MM.1S (cell line): Measurements from ENCODE around the gene LRATD1.

ENCODE experiments used
- DNase-seq: peaks from one replicate; pipeline ENCODE4 v3.0.0-alpha.2; 2015
- H2AFZ ChIP-seq: fragments of 300-600 bp; sonication (generic); 2 replicates; pipeline ENCODE4 v1.6.0; 2016; ENCODE audit warnings: antibody characterized with exemption, low read length
- H3F3A ChIP-seq: fragments of 300-600 bp; sonication (generic); 2 replicates; pipeline ENCODE4 v1.6.1; 2016; ENCODE audit warnings: mild to moderate bottlenecking, antibody characterized with exemption, low read length, moderate library complexity, mixed read lengths; ENCODE audit not compliant: insufficient read depth
- H3K27ac ChIP-seq: fragments of 300-600 bp; sonication (generic); 2 replicates; pipeline ENCODE4 v1.5.1; 2016; ENCODE audit warnings: mild to moderate bottlenecking, low read length
- H3K27me3 ChIP-seq: fragments of 300-600 bp; sonication (generic); replicated peaks from 2 replicates; pipeline ENCODE4 v1.6.0; 2016; ENCODE audit warnings: low read length; ENCODE audit not compliant: insufficient read depth
- H3K36me3 ChIP-seq: fragments of 300-600 bp; sonication (generic); replicated peaks from 2 replicates; pipeline ENCODE4 v1.6.1; 2016; ENCODE audit warnings: mild to moderate bottlenecking, low read length, mixed read lengths; ENCODE audit not compliant: insufficient read depth
- H3K4me1 ChIP-seq: fragments of 300-600 bp; sonication (generic); 2 replicates; pipeline ENCODE4 v1.6.1; 2016; ENCODE audit warnings: low read length, mixed read lengths
- H3K4me2 ChIP-seq: fragments of 300-600 bp; sonication (generic); 2 replicates; pipeline ENCODE4 v1.6.0; 2016; ENCODE audit warnings: low read depth, low read length
- H3K4me3 ChIP-seq: fragments of 300-600 bp; sonication (generic); 2 replicates; pipeline ENCODE4 v1.5.1; 2016; ENCODE audit warnings: low read length, mixed read lengths
- H3K79me2 ChIP-seq: fragments of 300-600 bp; sonication (generic); 2 replicates; pipeline ENCODE4 v1.6.1; 2016; ENCODE audit warnings: mixed run types, low read length, mixed read lengths
- H3K9ac ChIP-seq: fragments of 300-600 bp; sonication (generic); 2 replicates; pipeline ENCODE4 v1.6.1; 2016; ENCODE audit warnings: low read length, mixed read lengths
- H3K9me2 ChIP-seq: fragments of 300-600 bp; sonication (generic); replicated peaks from 2 replicates; pipeline ENCODE4 v1.6.1; 2016; ENCODE audit warnings: mild to moderate bottlenecking, low read length, mixed read lengths; ENCODE audit not compliant: insufficient read depth
- H3K9me3 ChIP-seq: fragments of 300-600 bp; sonication (generic); replicated peaks from 2 replicates; pipeline ENCODE4 v1.6.1; 2016; ENCODE audit warnings: mild to moderate bottlenecking, low read length, mixed read lengths; ENCODE audit not compliant: insufficient read depth
- H4K20me1 ChIP-seq: fragments of 300-600 bp; sonication (generic); 2 replicates; pipeline ENCODE4 v1.6.1; 2016; ENCODE audit warnings: mild to moderate bottlenecking, low read length, moderate library complexity, mixed read lengths; ENCODE audit not compliant: insufficient read depth
- CTCF ChIP-seq: fragments of 300-600 bp; sonication (generic); IDR thresholded peaks from 2 replicates; pipeline ENCODE4 v1.5.1; 2016; ENCODE audit warnings: antibody characterized with exemption, low read length, mixed read lengths
- EZH2 ChIP-seq: fragments of 300-600 bp; sonication (generic); optimal IDR thresholded peaks from 2 replicates; pipeline ENCODE3; 2017; ENCODE audit warnings: low read depth, mild to moderate bottlenecking, antibody characterized with exemption, low read length, mixed read lengths
- EZH2phosphoT487 ChIP-seq: fragments of 300-600 bp; sonication (generic); IDR thresholded peaks from 2 replicates; pipeline ENCODE4 v1.6.1; 2018; ENCODE audit warnings: antibody characterized with exemption, low read length

Gene LRATD1

GRCh38 chr2:14608245-14608644, 24.3 kb upstream of the LRATD1 start:
- Histone ChIP-seq H3K27ac (no peak overlapping the region), H3K4me1 (no peaks in the 10 kb centered on the region), H2AFZ (no peak overlapping the region), H3K9me3 (no peaks in the 10 kb centered on the region), H3K4me2 (no peak overlapping the region), H3K9me2 (no peaks in the 10 kb centered on the region), H3K36me3 (no peaks in the 10 kb centered on the region), H3K79me2 (no peaks in the 10 kb centered on the region), H3K27me3 (no peaks in the 10 kb centered on the region), H3K9ac (no peak overlapping the region), H3F3A (no peaks in the 10 kb centered on the region), H3K4me3 (no peak overlapping the region), H4K20me1 (no peaks in the 10 kb centered on the region)
- no peak for DNase-seq
- no peak for TF ChIP-seq CTCF
- TF ChIP-seq EZH2, result no peak
- no peak for TF ChIP-seq EZH2phosphoT487

GRCh38 chr2:14614017-14614416, 18.5 kb upstream of the LRATD1 start:
- no peaks in the 10 kb centered on the region for H3K9me3 ChIP-seq
- no peaks in the 10 kb centered on the region for H3K79me2 ChIP-seq
- H3F3A ChIP-seq, result no peaks in the 10 kb centered on the region
- no peak overlapping the region for H3K4me3 ChIP-seq
- no peak for TF ChIP-seq EZH2phosphoT487
- no peaks in the 10 kb centered on the region for H3K27me3 ChIP-seq
- no peak overlapping the region for H3K9ac ChIP-seq
- H3K4me2 ChIP-seq, result no peak overlapping the region
- no peaks in the 10 kb centered on the region for H3K9me2 ChIP-seq
- no peak for DNase-seq
- no peaks in the 10 kb centered on the region for H3K4me1 ChIP-seq
- no peaks in the 10 kb centered on the region for H4K20me1 ChIP-seq
- H3K27ac ChIP-seq, result no peak overlapping the region
- H2AFZ ChIP-seq, result no peak overlapping the region
- H3K36me3 ChIP-seq, result no peaks in the 10 kb centered on the region

GRCh38 chr2:14615121-14615520, 17.4 kb upstream of the LRATD1 start:
- Histone ChIP-seq H3K9ac (no peak overlapping the region), H3K27ac (no peak overlapping the region), H3K9me3 (no peaks in the 10 kb centered on the region), H3K27me3 (no peaks in the 10 kb centered on the region), H3F3A (no peaks in the 10 kb centered on the region), H3K36me3 (no peaks in the 10 kb centered on the region), H3K4me1 (no peaks in the 10 kb centered on the region), H3K4me2 (no peak overlapping the region), H2AFZ (no peak overlapping the region), H4K20me1 (no peaks in the 10 kb centered on the region), H3K79me2 (no peaks in the 10 kb centered on the region), H3K9me2 (no peaks in the 10 kb centered on the region), H3K4me3 (no peak overlapping the region)
- DNase-seq, result no peak
- TF ChIP-seq EZH2 (no peak), CTCF (no peak), EZH2phosphoT487 (no peak)

GRCh38 chr2:14615760-14616159, 16.8 kb upstream of the LRATD1 start:
- Histone ChIP-seq H2AFZ (no peak overlapping the region), H3K9me2 (no peaks in the 10 kb centered on the region), H3K4me1 (no peaks in the 10 kb centered on the region), H3K4me2 (no peak overlapping the region), H4K20me1 (no peaks in the 10 kb centered on the region), H3K9me3 (no peaks in the 10 kb centered on the region), H3K79me2 (no peaks in the 10 kb centered on the region), H3F3A (no peaks in the 10 kb centered on the region), H3K9ac (no peak overlapping the region), H3K4me3 (no peak overlapping the region), H3K36me3 (no peaks in the 10 kb centered on the region), H3K27me3 (no peaks in the 10 kb centered on the region), H3K27ac (no peak overlapping the region)
- no peak for TF ChIP-seq EZH2
- no peak for TF ChIP-seq EZH2phosphoT487
- no peak for DNase-seq
